ENCODE data around the gene FOSL1.

The FOSL1 gene

DNA sequence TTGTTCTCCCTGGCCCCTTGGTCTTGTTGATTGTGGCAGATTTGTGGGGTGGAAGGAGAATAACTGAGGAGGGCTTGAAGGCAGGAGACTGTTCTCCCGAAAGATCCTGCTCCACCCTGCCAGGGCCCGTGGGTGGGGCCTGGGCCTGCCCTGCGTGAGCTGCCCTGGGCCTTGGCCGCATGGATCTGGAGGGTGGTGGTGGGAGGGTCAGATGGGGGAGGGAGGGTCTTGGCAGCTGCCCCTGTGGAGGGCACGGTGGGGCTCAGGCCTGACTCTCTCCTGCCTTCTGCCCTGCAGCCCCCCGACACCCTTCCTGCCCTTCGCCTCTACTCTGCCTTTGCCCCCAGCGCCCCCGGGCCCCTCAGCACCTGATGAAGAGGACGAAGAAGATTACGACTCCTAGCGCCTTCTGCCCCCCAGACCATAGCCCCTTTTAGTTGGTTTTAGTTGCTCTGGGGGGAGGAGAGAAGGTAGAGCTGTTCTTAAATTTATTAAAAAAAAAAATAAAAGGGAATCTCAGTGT, 20.9 kb upstream of the FOSL1 start:
- no peaks in the 10 kb centered on the region for H3K27me3 ChIP-seq (ENCODE audit: control insufficient read depth in 5 of 5, insufficient read depth in 4 of 5, low read length in 5 of 5)
- no peaks in the 10 kb centered on the region for H3K9me3 ChIP-seq (ENCODE audit: control insufficient read depth in 5 of 5, low read length in 5 of 5)
- H3K9ac ChIP-seq (ENCODE audit: low read length in 5 of 5) = peak overlapping the region in 2 of 5 donors; percentile 45 to 84
- H3K27ac ChIP-seq (ENCODE audit: low read depth, low read length) = no peak overlapping the region
- peak overlapping the region in 2 of 5 donors; percentile 71 to 79 for H3K4me3 ChIP-seq (ENCODE audit: low read depth in 1 of 5, low read length in 5 of 5)
- H3K36me3 ChIP-seq (ENCODE audit: control insufficient read depth in 5 of 5, insufficient read depth in 5 of 5, low read length in 5 of 5) = peaks cover 0 to 25% (median 19%) of the 10 kb centered on the region in 5 donors
- H3K4me1 ChIP-seq (ENCODE audit: control insufficient read depth in 5 of 5, insufficient read depth in 5 of 5, low read length in 5 of 5) = peaks cover 14 to 41% (median 38%) of the 10 kb centered on the region in 5 donors

DNA sequence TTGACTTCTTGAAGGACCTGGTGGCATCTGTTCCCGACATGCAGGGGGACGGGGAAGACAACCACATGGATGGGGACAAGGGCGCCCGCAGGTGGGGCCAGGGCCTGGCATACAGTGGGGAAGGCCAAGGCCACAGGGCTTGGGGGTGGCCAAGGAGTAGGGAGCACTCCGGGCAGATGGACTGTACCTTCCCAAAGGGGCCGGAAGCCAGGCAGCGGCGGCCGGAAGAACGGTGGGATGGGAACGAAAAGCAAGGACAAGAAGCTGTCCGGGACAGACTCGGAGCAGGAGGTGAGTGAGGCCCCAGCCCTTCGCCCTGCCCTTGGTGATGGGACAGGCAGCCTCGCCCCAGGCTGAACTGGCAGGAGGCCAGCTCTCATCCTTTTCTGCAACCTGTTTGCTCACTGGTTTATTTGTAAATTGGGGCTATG, 20.2 kb upstream of the FOSL1 start:
- Histone ChIP-seq H3K4me3 (ENCODE audit: low read depth in 1 of 5, low read length in 5 of 5) (peak overlapping the region in 4 of 5 donors; percentile 71 to 79 (median 76)), H3K27me3 (ENCODE audit: control insufficient read depth in 5 of 5, insufficient read depth in 4 of 5, low read length in 5 of 5) (no peaks in the 10 kb centered on the region), H3K36me3 (ENCODE audit: control insufficient read depth in 5 of 5, insufficient read depth in 5 of 5, low read length in 5 of 5) (peaks cover 0 to 25% (median 19%) of the 10 kb centered on the region in 5 donors), H3K4me1 (ENCODE audit: control insufficient read depth in 5 of 5, insufficient read depth in 5 of 5, low read length in 5 of 5) (peaks cover 20 to 48% (median 45%) of the 10 kb centered on the region in 5 donors), H3K9ac (ENCODE audit: low read length in 5 of 5) (peak overlapping the region; percentile 48 to 84 (median 75)), H3K9me3 (ENCODE audit: control insufficient read depth in 5 of 5, low read length in 5 of 5) (no peaks in the 10 kb centered on the region), H3K27ac (ENCODE audit: low read depth, low read length) (no peak overlapping the region)

DNA sequence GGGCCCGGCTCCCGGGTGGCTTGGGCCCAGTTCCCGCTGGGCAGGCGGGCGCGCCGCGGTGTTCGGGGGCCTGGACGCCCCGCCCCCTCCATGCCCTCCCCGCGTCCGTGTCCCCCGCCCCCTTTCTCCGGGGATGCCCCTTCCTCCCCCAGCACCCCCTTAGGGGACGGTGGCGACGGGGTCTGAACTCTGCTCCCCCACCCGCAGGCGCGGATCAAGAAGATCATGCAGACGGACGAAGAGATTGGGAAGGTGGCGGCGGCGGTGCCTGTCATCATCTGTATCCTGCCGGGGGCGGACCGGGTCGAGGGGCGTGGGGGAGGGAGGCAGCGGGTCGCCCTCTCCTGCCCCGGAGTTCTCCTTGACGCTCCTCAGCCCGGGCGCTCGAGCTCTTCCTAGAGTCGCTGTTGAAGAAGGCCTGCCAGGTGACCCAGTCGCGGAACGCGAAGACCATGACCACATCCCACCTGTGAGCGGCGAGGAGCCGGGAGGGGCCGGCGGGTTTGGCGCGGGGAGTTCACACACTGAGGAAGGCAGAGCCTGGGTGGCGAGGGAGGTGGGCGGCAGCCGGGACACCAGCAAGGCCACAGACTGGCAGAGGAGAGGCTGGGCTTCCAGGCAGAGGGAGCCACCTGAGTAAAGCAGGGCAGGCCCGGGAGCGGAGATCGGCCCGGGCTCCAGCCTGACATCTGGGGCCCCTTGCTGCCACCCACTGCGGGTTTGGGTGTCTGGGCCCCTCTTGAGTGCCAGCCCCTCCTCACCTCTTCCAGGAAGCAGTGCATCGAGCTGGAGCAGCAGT, 19.6 kb upstream of the FOSL1 start:
- Histone ChIP-seq H3K4me1 (ENCODE audit: control insufficient read depth in 5 of 5, insufficient read depth in 5 of 5, low read length in 5 of 5) (peaks cover 25 to 54% (median 51%) of the 10 kb centered on the region in 5 donors), H3K9ac (ENCODE audit: low read length in 5 of 5) (peak overlapping the region; percentile 48 to 84 (median 75))

DNA sequence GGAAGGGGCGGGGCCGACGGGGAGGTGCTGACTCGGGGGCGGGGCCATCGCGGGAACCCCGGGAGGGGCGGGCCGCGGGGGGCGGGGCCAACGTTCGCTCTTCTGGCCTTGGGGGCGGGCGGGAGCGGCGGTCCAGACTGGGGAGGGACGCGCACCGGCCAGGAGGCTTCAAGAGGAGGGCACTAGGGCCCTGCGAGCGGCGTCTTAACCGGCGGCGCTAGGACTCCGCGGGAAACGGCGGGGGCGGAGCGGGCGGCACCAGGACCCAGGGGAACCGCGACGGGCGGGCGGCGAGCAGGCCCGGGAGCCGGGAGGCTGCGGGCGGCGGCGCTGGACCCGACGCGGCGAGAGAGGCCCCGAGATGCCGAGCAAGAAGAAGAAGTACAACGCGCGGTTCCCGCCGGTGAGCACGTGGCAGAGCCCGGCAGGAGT, 19.0 kb upstream of the FOSL1 start, which contains the start of gene DRAP1:
DRAP1 (plus strand) TSS at position 286 of the 432 bp plus-strand sequence; CDS start at position 362, 76 bp downstream.
- Histone ChIP-seq H3K9me3 (ENCODE audit: control insufficient read depth in 5 of 5, low read length in 5 of 5) (no peaks in the 10 kb centered on the region), H3K27me3 (ENCODE audit: control insufficient read depth in 5 of 5, insufficient read depth in 4 of 5, low read length in 5 of 5) (no peaks in the 10 kb centered on the region), H3K4me3 (ENCODE audit: low read depth in 1 of 5, low read length in 5 of 5) (peak within 1 kb of the TSS; percentile 83 to 96 (median 94)), H3K36me3 (ENCODE audit: control insufficient read depth in 5 of 5, insufficient read depth in 5 of 5, low read length in 5 of 5) (peaks cover 0 to 25% (median 19%) of the 10 kb centered on the region in 5 donors), H3K9ac (ENCODE audit: low read length in 5 of 5) (peak within 1 kb of the TSS; percentile 73 to 100 (median 95)), H3K4me1 (ENCODE audit: control insufficient read depth in 5 of 5, insufficient read depth in 5 of 5, low read length in 5 of 5) (peaks cover 26 to 56% (median 54%) of the 10 kb centered on the region in 5 donors), H3K27ac (ENCODE audit: low read depth, low read length) (peak within 1 kb of the TSS; percentile 86)

More for the DNA sequence above, 19.6 kb upstream of the FOSL1 start:
- peaks cover 0 to 25% (median 19%) of the 10 kb centered on the region in 5 donors for H3K36me3 ChIP-seq (ENCODE audit: control insufficient read depth in 5 of 5, insufficient read depth in 5 of 5, low read length in 5 of 5)
- peak overlapping the region; percentile 74 for H3K27ac ChIP-seq (ENCODE audit: low read depth, low read length)
- no peaks in the 10 kb centered on the region for H3K9me3 ChIP-seq (ENCODE audit: control insufficient read depth in 5 of 5, low read length in 5 of 5)
- H3K4me3 ChIP-seq (ENCODE audit: low read depth in 1 of 5, low read length in 5 of 5) = peak overlapping the region; percentile 22 to 79 (median 75)
- H3K27me3 ChIP-seq (ENCODE audit: control insufficient read depth in 5 of 5, insufficient read depth in 4 of 5, low read length in 5 of 5) = no peaks in the 10 kb centered on the region

DNA sequence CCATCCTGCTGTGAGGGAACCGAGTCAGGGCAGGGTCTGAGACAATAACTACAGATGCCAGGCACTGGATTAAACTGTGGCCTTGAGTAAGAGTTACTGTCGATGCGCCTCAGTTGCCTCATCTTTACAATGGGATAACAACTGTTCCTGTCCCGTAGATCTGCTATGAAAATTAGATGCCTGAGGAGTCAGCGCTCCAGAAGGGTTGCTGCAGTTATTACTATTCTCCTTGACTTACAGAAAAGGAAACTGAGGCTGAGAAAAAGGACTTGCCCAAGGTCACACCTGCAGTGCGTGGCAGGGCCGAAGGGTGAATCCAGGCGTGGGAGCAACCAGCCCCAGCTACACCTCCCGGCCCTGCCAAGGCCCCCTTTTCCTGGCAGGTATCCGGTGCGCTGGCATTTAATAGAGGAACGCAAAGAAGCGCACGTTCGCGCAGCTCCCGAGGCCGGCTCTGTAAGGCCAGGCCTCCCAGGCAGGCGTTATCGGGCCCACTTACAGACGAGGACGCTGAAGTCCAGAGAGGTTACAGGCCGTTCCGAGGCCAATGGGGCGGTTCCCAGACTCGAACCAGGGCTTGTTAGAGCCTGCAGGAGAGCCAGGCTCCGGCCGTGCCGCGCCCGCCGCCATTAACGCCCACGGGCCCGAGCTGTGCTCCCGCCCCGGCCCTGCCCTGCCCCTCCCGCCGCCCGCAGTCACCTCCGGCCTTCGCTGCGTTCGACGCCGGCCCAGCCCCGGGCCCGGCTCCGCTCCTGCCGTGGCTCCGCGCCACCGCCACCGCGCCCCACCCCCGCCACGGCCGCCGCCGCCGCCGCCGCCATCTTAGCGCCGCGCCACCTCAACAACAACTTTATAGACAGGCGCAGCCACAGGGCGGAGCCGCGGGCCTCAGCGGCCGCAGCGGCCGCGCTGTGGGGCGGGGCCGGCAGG, 18.3 kb upstream of the FOSL1 start, which contains the start of gene C11orf68:
C11orf68 (minus strand) TSS at position 852 of the 930 bp plus-strand sequence; CDS start at position 821, 31 bp downstream.
- Histone ChIP-seq H3K27me3 (ENCODE audit: control insufficient read depth in 5 of 5, insufficient read depth in 4 of 5, low read length in 5 of 5) (no peaks in the 10 kb centered on the region), H3K36me3 (ENCODE audit: control insufficient read depth in 5 of 5, insufficient read depth in 5 of 5, low read length in 5 of 5) (peaks cover 0 to 24% (median 19%) of the 10 kb centered on the region in 5 donors), H3K27ac (ENCODE audit: low read depth, low read length) (peak within 1 kb of the TSS; percentile 86), H3K4me3 (ENCODE audit: low read depth in 1 of 5, low read length in 5 of 5) (peak within 1 kb of the TSS; percentile 83 to 96 (median 94)), H3K4me1 (ENCODE audit: control insufficient read depth in 5 of 5, insufficient read depth in 5 of 5, low read length in 5 of 5) (peaks cover 26 to 56% (median 54%) of the 10 kb centered on the region in 5 donors), H3K9ac (ENCODE audit: low read length in 5 of 5) (peak within 1 kb of the TSS; percentile 73 to 100 (median 95)), H3K9me3 (ENCODE audit: control insufficient read depth in 5 of 5, low read length in 5 of 5) (no peaks in the 10 kb centered on the region)

DNA sequence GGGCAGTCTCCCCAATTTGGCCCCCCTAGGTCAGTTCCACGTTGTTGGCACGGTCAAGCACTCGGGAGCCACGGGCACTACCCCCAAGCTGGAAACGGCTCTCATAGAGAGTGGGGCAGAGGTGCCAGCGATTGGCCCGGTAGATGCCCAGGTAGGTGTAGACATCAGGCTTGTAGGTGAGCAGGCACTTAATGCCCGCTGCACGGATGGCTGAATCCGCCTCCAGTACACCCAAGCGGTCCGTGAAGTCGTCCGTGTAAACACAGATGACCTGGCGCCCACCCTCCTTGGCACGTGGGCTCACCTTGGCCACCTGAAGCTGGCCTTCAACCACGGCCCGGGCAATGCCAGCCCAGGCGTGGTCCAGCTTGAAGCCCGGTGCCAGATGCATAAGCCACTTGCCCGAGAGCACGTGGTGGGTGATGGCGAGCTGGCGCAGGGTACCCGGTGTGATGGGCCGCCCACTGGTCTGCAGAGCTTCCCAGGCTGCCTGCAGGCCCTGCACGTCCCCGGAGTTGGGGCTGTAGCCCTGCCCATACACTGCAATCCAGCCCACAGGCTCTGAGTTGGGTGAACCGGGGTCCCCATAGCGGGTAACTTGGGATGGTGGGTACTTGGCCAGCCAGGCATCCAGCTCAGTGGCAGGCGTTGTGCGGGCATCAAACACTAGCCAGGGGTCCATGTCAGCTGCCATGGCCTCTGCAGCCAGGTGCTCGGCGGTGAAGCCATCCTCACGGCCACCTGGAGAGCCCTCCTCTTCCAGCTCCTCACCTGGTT, 17.4 kb upstream of the FOSL1 start:
- Histone ChIP-seq H3K36me3 (ENCODE audit: control insufficient read depth in 5 of 5, insufficient read depth in 5 of 5, low read length in 5 of 5) (peaks cover 0 to 17% (median 12%) of the 10 kb centered on the region in 5 donors), H3K27me3 (ENCODE audit: control insufficient read depth in 5 of 5, insufficient read depth in 4 of 5, low read length in 5 of 5) (no peaks in the 10 kb centered on the region), H3K9ac (ENCODE audit: low read length in 5 of 5) (peak overlapping the region; percentile 73 to 100 (median 95)), H3K4me1 (ENCODE audit: control insufficient read depth in 5 of 5, insufficient read depth in 5 of 5, low read length in 5 of 5) (peaks cover 32 to 60% (median 59%) of the 10 kb centered on the region in 5 donors), H3K9me3 (ENCODE audit: control insufficient read depth in 5 of 5, low read length in 5 of 5) (no peaks in the 10 kb centered on the region), H3K27ac (ENCODE audit: low read depth, low read length) (peak overlapping the region; percentile 86), H3K4me3 (ENCODE audit: low read depth in 1 of 5, low read length in 5 of 5) (peak overlapping the region; percentile 83 to 96 (median 94))

DNA sequence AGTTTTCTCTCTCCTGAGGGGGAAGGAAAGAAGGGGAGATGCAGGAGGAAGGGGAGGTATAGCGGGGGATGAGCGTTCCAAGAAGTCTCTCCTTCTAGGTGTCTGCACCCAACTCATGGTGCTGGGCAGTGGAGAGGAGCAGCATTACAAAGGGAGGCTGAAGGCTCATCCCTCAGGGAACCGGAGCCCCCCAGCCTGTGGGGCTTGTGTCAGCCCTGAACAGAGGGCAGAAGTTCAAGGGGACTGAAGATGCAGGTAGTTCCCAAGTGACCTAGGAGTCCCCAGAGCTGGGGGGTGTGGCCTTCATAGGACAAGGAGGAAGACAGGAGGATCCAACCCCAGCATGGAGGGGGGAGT, 16.9 kb upstream of the FOSL1 start:
- Histone ChIP-seq H3K27ac (ENCODE audit: low read depth, low read length) (peak overlapping the region; percentile 86), H3K4me3 (ENCODE audit: low read depth in 1 of 5, low read length in 5 of 5) (peak overlapping the region in 3 of 5 donors; percentile 35 to 96 (median 95)), H3K9ac (ENCODE audit: low read length in 5 of 5) (peak overlapping the region in 3 of 5 donors; percentile 38 to 100 (median 94)), H3K36me3 (ENCODE audit: control insufficient read depth in 5 of 5, insufficient read depth in 5 of 5, low read length in 5 of 5) (peaks cover 0 to 11% (median 7%) of the 10 kb centered on the region in 5 donors), H3K9me3 (ENCODE audit: control insufficient read depth in 5 of 5, low read length in 5 of 5) (no peaks in the 10 kb centered on the region), H3K27me3 (ENCODE audit: control insufficient read depth in 5 of 5, insufficient read depth in 4 of 5, low read length in 5 of 5) (peaks cover 0 to under 1% (median 0%) of the 10 kb centered on the region in 5 donors), H3K4me1 (ENCODE audit: control insufficient read depth in 5 of 5, insufficient read depth in 5 of 5, low read length in 5 of 5) (peaks cover 34 to 63% (median 62%) of the 10 kb centered on the region in 5 donors)

DNA sequence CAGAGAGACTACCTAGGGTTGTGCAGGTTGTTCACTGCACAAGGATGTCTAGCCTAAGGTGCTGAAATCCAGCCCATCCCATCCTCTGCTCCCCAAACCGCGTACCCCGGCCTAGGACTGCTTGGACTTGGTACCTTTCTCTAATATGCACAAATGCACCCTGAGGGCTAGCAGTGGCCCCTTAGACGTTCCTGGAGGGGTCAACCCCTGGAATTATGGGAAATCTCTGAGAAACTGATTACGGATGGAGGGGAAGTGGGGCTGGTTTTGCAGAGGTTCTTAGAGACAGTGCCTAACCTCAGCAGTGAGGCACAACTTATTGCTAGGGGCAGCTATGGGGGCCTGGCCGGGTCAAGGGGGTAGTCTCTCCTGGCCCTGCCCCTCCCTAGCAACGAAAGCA, 16.2 kb upstream of the FOSL1 start:
- Histone ChIP-seq H3K4me3 (ENCODE audit: low read depth in 1 of 5, low read length in 5 of 5) (peak overlapping the region in 3 of 5 donors; percentile 13 to 27 (median 22)), H3K27ac (ENCODE audit: low read depth, low read length) (peak overlapping the region; percentile 86), H3K4me1 (ENCODE audit: control insufficient read depth in 5 of 5, insufficient read depth in 5 of 5, low read length in 5 of 5) (peaks cover 36 to 70% (median 67%) of the 10 kb centered on the region in 5 donors), H3K36me3 (ENCODE audit: control insufficient read depth in 5 of 5, insufficient read depth in 5 of 5, low read length in 5 of 5) (peaks cover 0 to 7% (median 6%) of the 10 kb centered on the region in 5 donors), H3K9me3 (ENCODE audit: control insufficient read depth in 5 of 5, low read length in 5 of 5) (no peaks in the 10 kb centered on the region), H3K27me3 (ENCODE audit: control insufficient read depth in 5 of 5, insufficient read depth in 4 of 5, low read length in 5 of 5) (peaks cover 0 to 5% (median 0%) of the 10 kb centered on the region in 5 donors), H3K9ac (ENCODE audit: low read length in 5 of 5) (peak overlapping the region in 3 of 5 donors; percentile 22 to 100 (median 66))

All from subcutaneous abdominal adipose tissue (tissue), 5 donors.